Astrocyte of the spinal cord (primary cell): Measurements from ENCODE around the gene TEF.

Experiments
- DNase-seq: peaks from one replicate; pipeline ENCODE4 v3.0.0; 2011; ENCODE audit warnings: low read depth, low spot score
- H3K4me3 ChIP-seq: 2 replicates; pipeline ENCODE4 v1.5.1; 2011; ENCODE audit warnings: low read depth, mild to moderate bottlenecking, low read length, moderate library complexity
- in situ Hi-C: cut with HindIII; loops from 2 replicates; pipeline ENCODE4 v1.10.0; 2017; ENCODE audit warnings: low sequenced_read_pairs
- TF ChIP-seq, protein P1 (sequence below): IDR thresholded peaks from 2 replicates; pipeline ENCODE4 v1.5.1; 2012; ENCODE audit warnings: low read depth, mild to moderate bottlenecking, low read length, inconsistent platforms

The TEF gene

DNA sequence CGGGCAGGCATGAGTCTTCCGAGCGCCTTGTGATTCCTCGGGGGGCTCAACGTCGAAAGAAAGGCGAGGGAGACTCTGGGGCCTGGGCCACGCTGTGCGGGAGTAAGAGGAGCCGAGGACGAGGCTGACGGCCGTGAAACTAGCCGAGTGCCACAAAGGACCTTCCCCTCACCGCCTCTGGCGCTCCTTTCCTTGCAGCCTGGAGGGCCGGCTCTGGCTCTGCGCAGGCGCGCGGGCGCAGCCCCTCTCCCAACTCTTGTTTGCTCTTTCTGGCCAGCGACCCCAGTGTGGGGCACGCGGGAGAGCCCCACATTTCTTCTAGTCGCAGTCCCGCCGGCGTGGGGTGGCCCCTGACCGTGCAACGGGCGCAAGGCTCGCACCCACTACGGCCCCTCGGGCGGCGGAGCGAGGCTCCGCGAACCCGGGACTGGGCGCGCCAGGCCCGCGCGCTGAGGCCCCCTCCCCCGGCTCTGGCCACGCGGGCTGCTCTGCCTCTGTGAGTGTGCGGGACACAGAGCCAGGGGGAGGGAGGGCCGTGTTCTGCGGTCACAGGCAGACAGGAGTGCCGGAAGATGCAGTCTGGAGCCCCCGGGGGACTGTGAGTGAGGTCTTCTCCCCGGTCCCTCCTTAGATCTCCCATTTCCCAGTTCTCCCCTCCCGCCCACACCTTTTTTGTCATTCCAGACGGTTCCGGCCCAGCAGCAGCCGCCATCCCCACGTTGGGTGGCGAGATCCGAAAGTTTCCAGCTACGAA lies 65.9 kb downstream of the TEF start:
- in situ Hi-C loops, result no loop called here
- peak; percentile 68 for DNase-seq
- peak overlapping the region; percentile 99 for H3K4me3 ChIP-seq
- TF ChIP-seq, protein P1, sequence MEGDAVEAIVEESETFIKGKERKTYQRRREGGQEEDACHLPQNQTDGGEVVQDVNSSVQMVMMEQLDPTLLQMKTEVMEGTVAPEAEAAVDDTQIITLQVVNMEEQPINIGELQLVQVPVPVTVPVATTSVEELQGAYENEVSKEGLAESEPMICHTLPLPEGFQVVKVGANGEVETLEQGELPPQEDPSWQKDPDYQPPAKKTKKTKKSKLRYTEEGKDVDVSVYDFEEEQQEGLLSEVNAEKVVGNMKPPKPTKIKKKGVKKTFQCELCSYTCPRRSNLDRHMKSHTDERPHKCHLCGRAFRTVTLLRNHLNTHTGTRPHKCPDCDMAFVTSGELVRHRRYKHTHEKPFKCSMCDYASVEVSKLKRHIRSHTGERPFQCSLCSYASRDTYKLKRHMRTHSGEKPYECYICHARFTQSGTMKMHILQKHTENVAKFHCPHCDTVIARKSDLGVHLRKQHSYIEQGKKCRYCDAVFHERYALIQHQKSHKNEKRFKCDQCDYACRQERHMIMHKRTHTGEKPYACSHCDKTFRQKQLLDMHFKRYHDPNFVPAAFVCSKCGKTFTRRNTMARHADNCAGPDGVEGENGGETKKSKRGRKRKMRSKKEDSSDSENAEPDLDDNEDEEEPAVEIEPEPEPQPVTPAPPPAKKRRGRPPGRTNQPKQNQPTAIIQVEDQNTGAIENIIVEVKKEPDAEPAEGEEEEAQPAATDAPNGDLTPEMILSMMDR, result no peak

DNA sequence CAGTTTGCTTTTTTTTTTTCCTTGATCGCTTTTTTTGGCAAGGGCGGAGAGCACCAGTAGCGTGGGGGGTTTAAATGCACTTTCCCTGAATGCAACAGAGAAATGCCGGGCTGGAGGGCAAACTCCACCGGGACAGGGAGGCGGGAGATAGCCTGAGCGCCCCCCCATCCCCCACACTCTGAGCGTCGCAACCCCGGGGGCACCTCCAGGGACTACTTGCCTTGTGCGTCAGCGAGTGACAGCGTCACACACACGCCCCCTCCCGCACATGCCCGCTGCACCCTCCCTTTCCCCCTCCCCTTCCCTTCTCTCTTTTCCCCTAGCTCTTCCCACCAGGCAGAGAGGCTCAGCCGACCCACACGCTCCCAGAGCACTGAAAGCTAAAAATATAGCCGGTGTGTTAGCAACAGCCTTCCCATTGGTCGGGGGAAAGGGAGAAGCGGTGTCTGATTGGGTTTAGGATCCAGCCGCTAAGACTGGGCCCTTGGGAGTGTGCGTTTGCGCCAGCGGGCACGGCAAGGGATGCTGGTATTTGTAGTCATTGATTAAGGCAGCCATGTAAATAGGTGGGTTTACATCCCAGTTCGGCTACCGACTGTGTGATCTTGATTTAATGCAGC lies 66.6 kb downstream of the TEF start:
- in situ Hi-C loops, result no loop called here
- peak; percentile 100 for DNase-seq
- TF ChIP-seq, protein P1, result no peak
- peak overlapping the region; percentile 99 for H3K4me3 ChIP-seq
